ENCODE results near the gene GRIK3.

DNA sequence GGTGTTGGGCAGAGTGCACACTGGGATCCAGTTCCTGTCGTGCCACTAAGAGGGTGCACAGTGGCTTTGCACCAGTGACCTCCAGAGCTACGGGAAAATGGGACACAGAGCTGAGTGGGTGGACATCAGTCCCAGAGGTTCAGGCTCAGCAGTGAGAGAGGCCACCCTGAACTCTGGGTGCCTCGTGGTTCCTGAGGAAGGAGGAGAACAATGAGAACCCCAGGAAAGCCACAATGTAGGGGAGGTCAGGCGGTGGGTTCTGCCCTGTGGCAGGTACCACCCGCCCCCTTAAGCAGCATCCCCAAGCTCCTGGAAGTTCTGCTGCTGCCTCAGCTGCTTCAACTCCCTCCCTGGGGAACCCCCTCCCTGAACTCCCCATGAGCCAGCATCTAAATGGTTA lies 112.2 kb downstream of the GRIK3 start:
- TF ChIP-seq, protein P1, sequence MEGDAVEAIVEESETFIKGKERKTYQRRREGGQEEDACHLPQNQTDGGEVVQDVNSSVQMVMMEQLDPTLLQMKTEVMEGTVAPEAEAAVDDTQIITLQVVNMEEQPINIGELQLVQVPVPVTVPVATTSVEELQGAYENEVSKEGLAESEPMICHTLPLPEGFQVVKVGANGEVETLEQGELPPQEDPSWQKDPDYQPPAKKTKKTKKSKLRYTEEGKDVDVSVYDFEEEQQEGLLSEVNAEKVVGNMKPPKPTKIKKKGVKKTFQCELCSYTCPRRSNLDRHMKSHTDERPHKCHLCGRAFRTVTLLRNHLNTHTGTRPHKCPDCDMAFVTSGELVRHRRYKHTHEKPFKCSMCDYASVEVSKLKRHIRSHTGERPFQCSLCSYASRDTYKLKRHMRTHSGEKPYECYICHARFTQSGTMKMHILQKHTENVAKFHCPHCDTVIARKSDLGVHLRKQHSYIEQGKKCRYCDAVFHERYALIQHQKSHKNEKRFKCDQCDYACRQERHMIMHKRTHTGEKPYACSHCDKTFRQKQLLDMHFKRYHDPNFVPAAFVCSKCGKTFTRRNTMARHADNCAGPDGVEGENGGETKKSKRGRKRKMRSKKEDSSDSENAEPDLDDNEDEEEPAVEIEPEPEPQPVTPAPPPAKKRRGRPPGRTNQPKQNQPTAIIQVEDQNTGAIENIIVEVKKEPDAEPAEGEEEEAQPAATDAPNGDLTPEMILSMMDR (IDR thresholded peaks at IDR 0.05): no peak
- no peak for TF ChIP-seq POLR2A (IDR thresholded peaks at IDR 0.05)
